Ishikawa (cell line): ENCODE results near the gene CETP.

Source experiments
- CEBPB ChIP-seq: IDR thresholded peaks from 2 replicates; pipeline ENCODE4 v1.6.1; 2012
- CREB1 ChIP-seq: IDR thresholded peaks from 2 replicates; pipeline ENCODE4 v1.6.1; 2012; ENCODE audit warnings: low read depth
- EGR1 ChIP-seq: IDR thresholded peaks from 2 replicates; pipeline ENCODE4 v1.6.1; 2012
- EP300 ChIP-seq: IDR thresholded peaks from 2 replicates; pipeline ENCODE4 v1.6.1; 2012; ENCODE audit warnings: borderline replicate concordance
- FOXM1 ChIP-seq: IDR thresholded peaks from 2 replicates; pipeline ENCODE4 v1.6.1; 2012; ENCODE audit warnings: low read depth, borderline replicate concordance
- NFIC ChIP-seq: IDR thresholded peaks from 2 replicates; pipeline ENCODE4 v1.6.1; 2012
- RAD21 ChIP-seq: IDR thresholded peaks from 2 replicates; pipeline ENCODE4 v1.6.1; 2012; ENCODE audit warnings: low read depth
- TAF1 ChIP-seq: IDR thresholded peaks from 2 replicates; pipeline ENCODE4 v1.6.1; 2012; ENCODE audit warnings: low read depth, mild to moderate bottlenecking
- TCF12 ChIP-seq: IDR thresholded peaks from 2 replicates; pipeline ENCODE4 v1.6.1; 2012; ENCODE audit warnings: low read depth
- TEAD4 ChIP-seq: IDR thresholded peaks from 2 replicates; pipeline ENCODE4 v1.6.1; 2012
- YY1 ChIP-seq: IDR thresholded peaks from 2 replicates; pipeline ENCODE4 v1.6.1; 2012; ENCODE audit warnings: low read depth
- ZBTB7A ChIP-seq: IDR thresholded peaks from 2 replicates; pipeline ENCODE4 v1.6.1; 2012; ENCODE audit warnings: low read depth
- TF ChIP-seq, protein P1 (sequence below): IDR thresholded peaks from 2 replicates; pipeline ENCODE4 v1.6.1; 2012
- TF ChIP-seq, protein P2 (sequence below): IDR thresholded peaks from 2 replicates; pipeline ENCODE4 v1.6.1; 2012
- TF ChIP-seq, protein P3 (sequence below): IDR thresholded peaks from 2 replicates; pipeline ENCODE4 v1.6.1; 2012; ENCODE audit warnings: low read depth, mild to moderate bottlenecking

Gene CETP

DNA sequence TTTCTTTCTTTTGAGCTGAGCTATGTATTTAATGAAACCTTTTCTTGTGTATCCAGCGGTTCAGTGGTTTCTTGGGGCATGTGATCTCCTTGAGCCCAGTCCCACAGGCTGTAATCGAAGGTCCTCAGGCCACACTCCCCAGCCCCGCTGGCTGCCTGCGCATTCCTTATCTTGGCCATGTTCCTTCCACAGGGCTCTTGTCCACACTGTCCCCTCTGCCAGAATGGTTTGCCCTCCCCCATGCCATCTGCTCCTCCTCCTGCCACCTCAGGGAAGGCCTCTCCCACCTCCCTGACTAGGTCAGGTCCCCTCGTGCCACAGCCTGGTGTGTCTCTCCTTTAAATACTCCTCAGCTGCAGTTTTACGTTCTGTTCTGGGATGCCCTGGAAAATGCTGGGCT, 15.5 kb downstream of the CETP start:
- TF ChIP-seq, protein P1, sequence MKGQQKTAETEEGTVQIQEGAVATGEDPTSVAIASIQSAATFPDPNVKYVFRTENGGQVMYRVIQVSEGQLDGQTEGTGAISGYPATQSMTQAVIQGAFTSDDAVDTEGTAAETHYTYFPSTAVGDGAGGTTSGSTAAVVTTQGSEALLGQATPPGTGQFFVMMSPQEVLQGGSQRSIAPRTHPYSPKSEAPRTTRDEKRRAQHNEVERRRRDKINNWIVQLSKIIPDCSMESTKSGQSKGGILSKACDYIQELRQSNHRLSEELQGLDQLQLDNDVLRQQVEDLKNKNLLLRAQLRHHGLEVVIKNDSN, result no peak
- no peak for TF ChIP-seq FOXM1
- TF ChIP-seq EGR1, result no peak
- no peak for TF ChIP-seq CREB1
- no peak for TF ChIP-seq ZBTB7A
- TF ChIP-seq, protein P2, sequence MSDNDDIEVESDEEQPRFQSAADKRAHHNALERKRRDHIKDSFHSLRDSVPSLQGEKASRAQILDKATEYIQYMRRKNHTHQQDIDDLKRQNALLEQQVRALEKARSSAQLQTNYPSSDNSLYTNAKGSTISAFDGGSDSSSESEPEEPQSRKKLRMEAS, result no peak
- TF ChIP-seq CEBPB, result no peak
- no peak for TF ChIP-seq TCF12
- TF ChIP-seq TAF1, result no peak
- no peak for TF ChIP-seq NFIC
- no peak for TF ChIP-seq YY1
- no peak for TF ChIP-seq EP300
- no peak for TF ChIP-seq TEAD4
- no peak for TF ChIP-seq RAD21
- TF ChIP-seq, protein P3, sequence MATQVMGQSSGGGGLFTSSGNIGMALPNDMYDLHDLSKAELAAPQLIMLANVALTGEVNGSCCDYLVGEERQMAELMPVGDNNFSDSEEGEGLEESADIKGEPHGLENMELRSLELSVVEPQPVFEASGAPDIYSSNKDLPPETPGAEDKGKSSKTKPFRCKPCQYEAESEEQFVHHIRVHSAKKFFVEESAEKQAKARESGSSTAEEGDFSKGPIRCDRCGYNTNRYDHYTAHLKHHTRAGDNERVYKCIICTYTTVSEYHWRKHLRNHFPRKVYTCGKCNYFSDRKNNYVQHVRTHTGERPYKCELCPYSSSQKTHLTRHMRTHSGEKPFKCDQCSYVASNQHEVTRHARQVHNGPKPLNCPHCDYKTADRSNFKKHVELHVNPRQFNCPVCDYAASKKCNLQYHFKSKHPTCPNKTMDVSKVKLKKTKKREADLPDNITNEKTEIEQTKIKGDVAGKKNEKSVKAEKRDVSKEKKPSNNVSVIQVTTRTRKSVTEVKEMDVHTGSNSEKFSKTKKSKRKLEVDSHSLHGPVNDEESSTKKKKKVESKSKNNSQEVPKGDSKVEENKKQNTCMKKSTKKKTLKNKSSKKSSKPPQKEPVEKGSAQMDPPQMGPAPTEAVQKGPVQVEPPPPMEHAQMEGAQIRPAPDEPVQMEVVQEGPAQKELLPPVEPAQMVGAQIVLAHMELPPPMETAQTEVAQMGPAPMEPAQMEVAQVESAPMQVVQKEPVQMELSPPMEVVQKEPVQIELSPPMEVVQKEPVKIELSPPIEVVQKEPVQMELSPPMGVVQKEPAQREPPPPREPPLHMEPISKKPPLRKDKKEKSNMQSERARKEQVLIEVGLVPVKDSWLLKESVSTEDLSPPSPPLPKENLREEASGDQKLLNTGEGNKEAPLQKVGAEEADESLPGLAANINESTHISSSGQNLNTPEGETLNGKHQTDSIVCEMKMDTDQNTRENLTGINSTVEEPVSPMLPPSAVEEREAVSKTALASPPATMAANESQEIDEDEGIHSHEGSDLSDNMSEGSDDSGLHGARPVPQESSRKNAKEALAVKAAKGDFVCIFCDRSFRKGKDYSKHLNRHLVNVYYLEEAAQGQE, result no peak

DNA sequence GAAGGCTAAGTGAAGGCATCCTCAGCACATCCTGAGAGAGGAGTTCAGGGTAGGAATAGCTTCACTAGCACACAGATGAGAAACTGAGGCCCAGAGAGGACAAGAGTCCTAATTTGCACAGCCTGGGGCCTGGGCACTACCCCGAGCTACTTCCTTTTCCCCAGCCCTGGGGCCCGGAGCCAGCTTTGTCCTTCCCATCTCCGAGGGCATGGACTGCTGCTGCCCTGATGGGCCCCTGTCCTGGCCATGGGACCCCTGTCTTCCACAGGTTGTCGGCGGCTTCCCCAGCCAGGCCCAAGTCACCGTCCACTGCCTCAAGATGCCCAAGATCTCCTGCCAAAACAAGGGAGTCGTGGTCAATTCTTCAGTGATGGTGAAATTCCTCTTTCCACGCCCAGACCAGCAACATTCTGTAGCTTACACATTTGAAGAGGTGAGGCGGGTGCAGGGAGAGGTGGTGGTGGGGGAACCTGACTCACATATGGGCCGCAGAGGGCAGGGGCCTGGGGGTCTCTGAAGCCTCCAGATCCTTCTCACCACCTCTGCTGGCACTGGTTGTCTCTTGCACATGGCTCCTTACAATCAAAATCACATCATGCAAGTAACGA, 16.2 kb downstream of the CETP start:
- TF ChIP-seq EP300 (no peak), YY1 (no peak), EGR1 (no peak), TAF1 (no peak), FOXM1 (no peak), ZBTB7A (no peak), TCF12 (no peak), CREB1 (no peak), RAD21 (no peak), CEBPB (no peak), TEAD4 (no peak), NFIC (no peak)
- TF ChIP-seq, protein P3, result no peak
- TF ChIP-seq, protein P1, result no peak
- TF ChIP-seq, protein P2, result no peak

DNA sequence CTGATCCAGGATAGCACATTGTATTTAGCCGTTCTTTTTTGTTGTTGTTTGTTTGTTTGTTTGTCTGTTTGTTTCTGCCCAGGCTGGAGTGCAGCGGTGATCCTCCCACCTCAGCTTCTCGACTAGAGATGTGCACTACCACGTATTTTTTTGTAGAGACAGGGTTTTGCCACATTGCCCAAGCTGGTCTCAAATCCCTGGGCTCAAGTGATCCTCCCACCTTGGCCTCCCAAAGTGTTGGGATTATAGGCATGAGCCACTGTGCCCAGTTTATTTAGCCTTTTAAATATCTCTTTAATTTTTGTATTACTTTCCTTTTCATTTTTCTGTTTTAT, 18.4 kb downstream of the CETP start:
- TF ChIP-seq TAF1 (no peak), TCF12 (no peak), EP300 (no peak), ZBTB7A (no peak), CEBPB (no peak), TEAD4 (no peak), YY1 (no peak), EGR1 (no peak), RAD21 (no peak), NFIC (no peak), CREB1 (no peak), FOXM1 (no peak)
- TF ChIP-seq, protein P1, result no peak
- TF ChIP-seq, protein P2, result no peak
- TF ChIP-seq, protein P3, result no peak
